Skeletal muscle tissue (tissue), 4 donors: Measurements from ENCODE around the gene RNF227. TPM values are rescaled to one million over a fixed set of nuclear protein-coding genes. Genes with fewer than 3 reads are reported as not detected.

Experiments
- H3K27ac ChIP-seq: one replicate; pipeline ENCODE4 v1.7.0; 2013; ENCODE audit warnings: mild to moderate bottlenecking, low read depth, low read length, inconsistent platforms
- H3K27me3 ChIP-seq, 3 donors: one replicate each; pipeline ENCODE4 v1.7.0; 2013; ENCODE audit warnings: low read length in 3 of 3; ENCODE audit not compliant: control insufficient read depth in 3 of 3, insufficient read depth in 3 of 3
- H3K36me3 ChIP-seq, 3 donors: one replicate each; pipeline ENCODE4 v1.7.0; 2013; ENCODE audit warnings: low read length in 3 of 3; ENCODE audit not compliant: control insufficient read depth in 3 of 3, insufficient read depth in 3 of 3
- H3K4me1 ChIP-seq, 3 donors: one replicate each; pipeline ENCODE4 v1.7.0; 2013; ENCODE audit warnings: low read length in 3 of 3, mild to moderate bottlenecking in 3 of 3; ENCODE audit not compliant: control insufficient read depth in 3 of 3, insufficient read depth in 3 of 3
- H3K4me3 ChIP-seq, 3 donors: one replicate each; pipeline ENCODE4 v1.7.0; 2013; ENCODE audit warnings: low read length in 3 of 3
- H3K9ac ChIP-seq, 3 donors: one replicate each; pipeline ENCODE4 v1.7.0; 2013; ENCODE audit warnings: low read length in 3 of 3, mild to moderate bottlenecking in 3 of 3, moderate library complexity in 2 of 3, low read depth in 1 of 3
- H3K9me3 ChIP-seq, 3 donors: one replicate each; pipeline ENCODE4 v1.7.0; 2013; ENCODE audit warnings: low read length in 3 of 3; ENCODE audit not compliant: control insufficient read depth in 3 of 3
- total RNA-seq: library from RNA; depleted of rRNA; stranded (reverse); fragments of >200 nt; gene quantifications from one replicate; pipeline ENCODE4 v1.2.3, GENCODE V29; 2014
- donor health status: Osteomylitis.

RNF227 gene
- total RNA-seq, 1 donor from 2014 or later, result 2.6 TPM

GRCh38 chr17:7893187-7893880 is 22.8 kb downstream of the RNF227 start:
- Histone ChIP-seq H3K4me3 (no peak overlapping the region), H3K4me1 (peaks cover 17 to 21% (median 17%) of the 10 kb centered on the region in 3 donors), H3K27ac (no peak overlapping the region), H3K36me3 (peaks cover 23 to 33% (median 29%) of the 10 kb centered on the region in 3 donors), H3K27me3 (peaks cover 0 to 2% (median 0%) of the 10 kb centered on the region in 3 donors), H3K9me3 (no peaks in the 10 kb centered on the region), H3K9ac (no peak overlapping the region)

- Histone ChIP-seq H3K4me3 (peak overlapping the region in 2 of 3 donors; percentile 55 to 56), H3K4me1 (peaks cover 44 to 47% (median 46%) of the 10 kb centered on the region in 3 donors), H3K27me3 (peaks cover 0 to 29% (median 8%) of the 10 kb centered on the region in 3 donors), H3K9me3 (no peaks in the 10 kb centered on the region), H3K9ac (peak overlapping the region in 2 of 3 donors; percentile 47 to 57), H3K27ac (peak overlapping the region; percentile 77), H3K36me3 (peaks cover 12 to 16% (median 14%) of the 10 kb centered on the region in 3 donors)
These were observed 26.7 kb downstream of the RNF227 start for GRCh38 chr17:7889166-7889955.

GRCh38 chr17:7888184-7888920 is 27.7 kb downstream of the RNF227 start, which contains the start of gene CHD3:
CHD3 (plus strand) TSS chr17:7888789; CDS start chr17:7889001, 212 bp downstream.
- no peaks in the 10 kb centered on the region for H3K9me3 ChIP-seq
- H3K9ac ChIP-seq, result peak within 1 kb of the TSS; percentile 50 to 75 (median 74)
- H3K27ac ChIP-seq, result peak within 1 kb of the TSS; percentile 77
- peak within 1 kb of the TSS; percentile 73 to 77 (median 76) for H3K4me3 ChIP-seq
- H3K4me1 ChIP-seq, result peaks cover 44 to 47% (median 46%) of the 10 kb centered on the region in 3 donors
- peaks cover 0 to 29% (median 8%) of the 10 kb centered on the region in 3 donors for H3K27me3 ChIP-seq
- H3K36me3 ChIP-seq, result peaks cover 6 to 11% (median 7%) of the 10 kb centered on the region in 3 donors

- peak overlapping the region; percentile 77 for H3K27ac ChIP-seq
- peaks cover 44 to 47% (median 46%) of the 10 kb centered on the region in 3 donors for H3K4me1 ChIP-seq
- peak overlapping the region; percentile 73 to 77 (median 76) for H3K4me3 ChIP-seq
- peaks cover 6 to 11% (median 7%) of the 10 kb centered on the region in 3 donors for H3K36me3 ChIP-seq
- H3K27me3 ChIP-seq, result peaks cover 0 to 34% (median 12%) of the 10 kb centered on the region in 3 donors
- H3K9me3 ChIP-seq, result no peaks in the 10 kb centered on the region
- peak overlapping the region; percentile 50 to 75 (median 74) for H3K9ac ChIP-seq
These were observed 28.5 kb downstream of the RNF227 start for GRCh38 chr17:7887482-7888183.

GRCh38 chr17:7887038-7887481 is 29.0 kb downstream of the RNF227 start:
- peak overlapping the region; percentile 45 to 77 (median 76) for H3K4me3 ChIP-seq
- H3K36me3 ChIP-seq, result peaks cover 6 to 11% (median 7%) of the 10 kb centered on the region in 3 donors
- H3K9me3 ChIP-seq, result no peaks in the 10 kb centered on the region
- peaks cover 0 to 38% (median 14%) of the 10 kb centered on the region in 3 donors for H3K27me3 ChIP-seq
- peaks cover 44 to 47% (median 46%) of the 10 kb centered on the region in 3 donors for H3K4me1 ChIP-seq
- peak overlapping the region in 2 of 3 donors; percentile 50 to 62 for H3K9ac ChIP-seq
- H3K27ac ChIP-seq, result peak overlapping the region; percentile 77

GRCh38 chr17:7886227-7887037 is 29.7 kb downstream of the RNF227 start:
- Histone ChIP-seq H3K9me3 (no peaks in the 10 kb centered on the region), H3K4me3 (peak overlapping the region; percentile 72 to 77 (median 76)), H3K4me1 (peaks cover 44 to 47% (median 46%) of the 10 kb centered on the region in 3 donors), H3K27ac (peak overlapping the region; percentile 77), H3K36me3 (peaks cover 6 to 8% (median 7%) of the 10 kb centered on the region in 3 donors), H3K27me3 (peaks cover 0 to 41% (median 15%) of the 10 kb centered on the region in 3 donors), H3K9ac (peak overlapping the region; percentile 20 to 62 (median 54))

- Histone ChIP-seq H3K27ac (peak overlapping the region; percentile 77), H3K9me3 (no peaks in the 10 kb centered on the region), H3K9ac (peak overlapping the region; percentile 54 to 65 (median 62)), H3K4me1 (peaks cover 44 to 47% (median 46%) of the 10 kb centered on the region in 3 donors), H3K4me3 (peak overlapping the region; percentile 69 to 77 (median 72)), H3K27me3 (peaks cover 0 to 41% (median 19%) of the 10 kb centered on the region in 3 donors), H3K36me3 (peaks cover 0 to 2% (median 1%) of the 10 kb centered on the region in 3 donors)
These were observed 30.5 kb downstream of the RNF227 start for GRCh38 chr17:7885367-7886226.
